OCI-LY1 (cell line): ENCODE data around the gene TMEM266.
"Not testable (repeated sequence)": the region's sequence is repeated elsewhere in the genome, so short reads cannot be mapped to it uniquely, and the experiment has no call there.

Source experiments
- H2AFZ ChIP-seq: fragments of 200-600 bp; sonication (generic), shearing (Covaris generic); 2 replicates; pipeline ENCODE4 v1.6.0; 2014; ENCODE audit warnings: antibody characterized with exemption, mild to moderate bottlenecking, low read length
- H3F3A ChIP-seq: fragments of 200-600 bp; sonication (generic), shearing (Covaris generic); 2 replicates; pipeline ENCODE4 v1.6.0; 2014; ENCODE audit warnings: mild to moderate bottlenecking, antibody characterized with exemption, low read length, moderate library complexity; ENCODE audit not compliant: insufficient read depth
- H3K27ac ChIP-seq: fragments of 200-600 bp; sonication (generic); 2 replicates; pipeline ENCODE4 v1.5.1; 2014; ENCODE audit warnings: low read length, mixed run types, mild to moderate bottlenecking, low read depth; ENCODE audit not compliant: poor library complexity, severe bottlenecking
- H3K27me3 ChIP-seq: fragments of 200-600 bp; sonication (generic); 2 replicates; pipeline ENCODE4 v1.6.0; 2014; ENCODE audit warnings: antibody characterized with exemption, mild to moderate bottlenecking, low read length, moderate library complexity; ENCODE audit not compliant: insufficient read depth
- H3K36me3 ChIP-seq: fragments of 200-600 bp; sonication (generic); 2 replicates; pipeline ENCODE4 v1.6.1; 2014; ENCODE audit warnings: mild to moderate bottlenecking, antibody characterized with exemption, low read length, moderate library complexity, mixed read lengths; ENCODE audit not compliant: insufficient read depth
- H3K4me1 ChIP-seq: fragments of 200-600 bp; sonication (generic); 2 replicates; pipeline ENCODE4 v1.5.1; 2014; ENCODE audit warnings: mild to moderate bottlenecking, low read length, moderate library complexity; ENCODE audit not compliant: insufficient read depth, severe bottlenecking
- H3K4me2 ChIP-seq: fragments of 200-600 bp; sonication (generic), shearing (Covaris generic); 2 replicates; pipeline ENCODE4 v1.6.1; 2014; ENCODE audit warnings: low read length
- H3K4me3 ChIP-seq: fragments of 200-600 bp; sonication (generic); 2 replicates; pipeline ENCODE4 v1.5.1; 2014; ENCODE audit warnings: low read length, low read depth, mild to moderate bottlenecking, mixed read lengths; ENCODE audit not compliant: poor library complexity, severe bottlenecking
- H3K79me2 ChIP-seq: fragments of 200-600 bp; shearing (Covaris generic); 2 replicates; pipeline ENCODE4 v1.6.1; 2016; ENCODE audit warnings: mixed run types, low read length, mixed read lengths; ENCODE audit not compliant: insufficient read depth
- H3K9ac ChIP-seq: fragments of 200-600 bp; sonication (generic), shearing (Covaris generic); 2 replicates; pipeline ENCODE4 v1.6.1; 2014; ENCODE audit warnings: mild to moderate bottlenecking, low read length, mixed read lengths
- H3K9me2 ChIP-seq: fragments of 200-600 bp; sonication (generic), shearing (Covaris generic); 2 replicates; pipeline ENCODE4 v1.6.1; 2014; ENCODE audit warnings: low read depth, mild to moderate bottlenecking, low read length, mixed read lengths
- H3K9me3 ChIP-seq: fragments of 200-600 bp; shearing (Covaris generic); 2 replicates; pipeline ENCODE4 v1.6.1; 2014; ENCODE audit warnings: low read length, mixed read lengths
- H4K20me1 ChIP-seq: fragments of 200-600 bp; sonication (generic), shearing (Covaris generic); 2 replicates; pipeline ENCODE4 v1.6.0; 2016; ENCODE audit warnings: mild to moderate bottlenecking, low read length; ENCODE audit not compliant: insufficient read depth
- EZH2 ChIP-seq: fragments of 200-600 bp; sonication (generic), shearing (Covaris generic); IDR thresholded peaks from 2 replicates; pipeline ENCODE4 v1.8.0; 2017; ENCODE audit warnings: borderline replicate concordance, mixed run types, mild to moderate bottlenecking, antibody characterized with exemption, low read length, moderate library complexity, mixed read lengths
- TF ChIP-seq, protein P1 (sequence below): fragments of 200-600 bp; sonication (generic), shearing (Covaris generic); IDR thresholded peaks from 2 replicates; pipeline ENCODE4 v1.5.1; 2017; ENCODE audit warnings: mild to moderate bottlenecking, antibody characterized with exemption, low read length, moderate library complexity, mixed read lengths

Gene TMEM266

DNA sequence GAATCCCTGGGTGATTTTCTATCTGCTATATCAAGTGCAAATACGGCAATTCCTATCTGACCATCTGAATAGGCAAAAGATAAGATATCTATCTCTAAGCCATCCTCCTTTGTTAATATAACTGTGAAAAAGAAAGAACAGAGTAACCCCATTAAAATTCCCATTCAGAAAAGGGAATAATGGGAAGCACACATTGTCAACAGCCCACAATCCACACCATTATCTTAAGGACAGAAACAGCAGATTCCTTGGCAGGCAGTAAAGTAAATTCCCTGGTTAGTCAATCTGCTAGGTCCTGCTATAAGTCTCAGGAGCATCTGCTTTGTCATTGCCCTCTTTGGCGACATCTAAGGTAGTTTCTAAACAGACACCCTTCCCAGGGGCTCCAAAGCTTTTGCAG is 25.7 kb upstream of the TMEM266 start:
- no peak overlapping the region for H3K9ac ChIP-seq
- no peaks in the 10 kb centered on the region for H3F3A ChIP-seq
- H3K4me1 ChIP-seq, result no peaks in the 10 kb centered on the region
- no peak overlapping the region for H3K4me3 ChIP-seq
- TF ChIP-seq, protein P1, sequence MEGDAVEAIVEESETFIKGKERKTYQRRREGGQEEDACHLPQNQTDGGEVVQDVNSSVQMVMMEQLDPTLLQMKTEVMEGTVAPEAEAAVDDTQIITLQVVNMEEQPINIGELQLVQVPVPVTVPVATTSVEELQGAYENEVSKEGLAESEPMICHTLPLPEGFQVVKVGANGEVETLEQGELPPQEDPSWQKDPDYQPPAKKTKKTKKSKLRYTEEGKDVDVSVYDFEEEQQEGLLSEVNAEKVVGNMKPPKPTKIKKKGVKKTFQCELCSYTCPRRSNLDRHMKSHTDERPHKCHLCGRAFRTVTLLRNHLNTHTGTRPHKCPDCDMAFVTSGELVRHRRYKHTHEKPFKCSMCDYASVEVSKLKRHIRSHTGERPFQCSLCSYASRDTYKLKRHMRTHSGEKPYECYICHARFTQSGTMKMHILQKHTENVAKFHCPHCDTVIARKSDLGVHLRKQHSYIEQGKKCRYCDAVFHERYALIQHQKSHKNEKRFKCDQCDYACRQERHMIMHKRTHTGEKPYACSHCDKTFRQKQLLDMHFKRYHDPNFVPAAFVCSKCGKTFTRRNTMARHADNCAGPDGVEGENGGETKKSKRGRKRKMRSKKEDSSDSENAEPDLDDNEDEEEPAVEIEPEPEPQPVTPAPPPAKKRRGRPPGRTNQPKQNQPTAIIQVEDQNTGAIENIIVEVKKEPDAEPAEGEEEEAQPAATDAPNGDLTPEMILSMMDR, result no peak
- no peak for TF ChIP-seq EZH2
- H4K20me1 ChIP-seq, result no peaks in the 10 kb centered on the region
- no peaks in the 10 kb centered on the region for H3K9me2 ChIP-seq
- H3K9me3 ChIP-seq, result no peaks in the 10 kb centered on the region
- no peak overlapping the region for H3K4me2 ChIP-seq
- H3K27me3 ChIP-seq, result no peaks in the 10 kb centered on the region
- H3K27ac ChIP-seq, result no peak overlapping the region
- H2AFZ ChIP-seq, result no peak overlapping the region
- no peaks in the 10 kb centered on the region for H3K79me2 ChIP-seq
- H3K36me3 ChIP-seq, result no peaks in the 10 kb centered on the region

DNA sequence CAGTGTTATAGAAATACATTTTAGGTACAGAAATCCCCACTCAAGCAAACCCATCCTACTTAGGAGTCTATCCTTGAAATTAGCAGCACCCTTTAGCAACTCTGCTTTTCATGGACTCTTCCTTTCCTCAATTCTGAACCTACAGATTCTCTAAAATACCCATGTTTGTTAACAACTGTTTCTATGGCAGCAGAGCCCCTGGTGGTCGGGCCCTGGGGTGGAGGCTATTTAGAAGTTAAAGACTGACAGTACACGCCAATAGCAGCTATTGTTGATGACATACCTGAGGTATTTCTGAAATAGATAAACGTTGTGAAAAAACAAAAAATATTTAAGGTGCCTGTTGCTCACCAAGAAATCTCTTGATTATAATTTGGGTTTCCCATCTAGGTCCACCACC is 24.2 kb upstream of the TMEM266 start:
- H2AFZ ChIP-seq, result no peak overlapping the region
- H3K4me1 ChIP-seq, result no peaks in the 10 kb centered on the region
- no peak for TF ChIP-seq EZH2
- TF ChIP-seq, protein P1, result no peak
- H3K4me3 ChIP-seq, result no peak overlapping the region
- H3K9me3 ChIP-seq, result no peaks in the 10 kb centered on the region
- H3K27me3 ChIP-seq, result no peaks in the 10 kb centered on the region
- no peaks in the 10 kb centered on the region for H3K79me2 ChIP-seq
- no peaks in the 10 kb centered on the region for H3F3A ChIP-seq
- H3K36me3 ChIP-seq, result no peaks in the 10 kb centered on the region
- H4K20me1 ChIP-seq, result no peaks in the 10 kb centered on the region
- H3K4me2 ChIP-seq, result no peak overlapping the region
- no peaks in the 10 kb centered on the region for H3K9me2 ChIP-seq
- H3K9ac ChIP-seq, result no peak overlapping the region
- H3K27ac ChIP-seq, result no peak overlapping the region

DNA sequence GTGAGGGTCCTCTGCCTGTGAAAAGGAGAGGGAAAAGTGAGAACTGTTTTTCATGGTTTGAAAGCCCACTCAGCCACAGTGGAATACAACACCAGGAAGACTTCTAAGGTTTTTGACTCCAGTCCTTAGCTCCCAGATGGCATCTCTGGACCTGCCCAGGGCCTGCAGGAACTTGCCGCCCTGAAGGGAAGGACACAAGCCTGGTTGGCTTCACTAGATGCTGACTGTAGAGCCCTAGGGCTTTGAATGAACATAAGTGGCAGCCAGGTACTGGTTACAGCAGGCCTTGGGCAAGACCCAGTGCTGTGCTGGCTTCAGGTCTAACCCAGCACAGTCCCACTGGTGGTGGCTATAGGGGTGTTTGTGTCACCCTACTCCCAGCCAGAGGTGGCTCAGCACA is 21.3 kb upstream of the TMEM266 start:
- Histone ChIP-seq H3K9ac (no peak overlapping the region), H3K9me3 (no peaks in the 10 kb centered on the region), H3K27me3 (no peaks in the 10 kb centered on the region; the same call in 1 of the 2 replicates), H3K4me3 (no peak overlapping the region), H3F3A (no peaks in the 10 kb centered on the region), H3K79me2 (no peaks in the 10 kb centered on the region), H4K20me1 (no peaks in the 10 kb centered on the region), H2AFZ (no peak overlapping the region), H3K36me3 (no peaks in the 10 kb centered on the region; the same call in 1 of the 2 replicates), H3K4me2 (no peak overlapping the region), H3K4me1 (no peaks in the 10 kb centered on the region), H3K9me2 (no peaks in the 10 kb centered on the region), H3K27ac (no peak overlapping the region)
- TF ChIP-seq EZH2, result no peak
- TF ChIP-seq, protein P1, result no peak

DNA sequence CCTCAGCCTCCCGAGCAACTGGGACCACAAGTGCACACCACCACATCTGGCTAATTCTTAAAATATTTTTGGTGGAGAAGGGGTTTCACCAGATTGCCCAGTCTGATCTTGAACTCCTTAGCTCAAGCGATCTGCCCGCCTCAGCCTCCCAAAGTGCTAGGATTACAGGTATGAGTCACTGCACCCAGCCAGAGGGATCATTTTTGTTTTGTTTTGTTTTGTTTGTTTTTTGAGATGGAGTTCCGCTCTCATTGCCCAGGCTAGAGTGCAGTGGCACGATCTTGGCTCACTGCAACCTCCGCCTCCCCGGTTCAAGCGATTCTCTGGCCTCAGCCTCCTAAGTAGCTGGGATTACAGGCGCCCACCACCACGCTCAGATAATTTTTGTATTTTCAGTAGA is 5.6 kb upstream of the TMEM266 start:
- H3K4me1 ChIP-seq, H3K4me3 ChIP-seq, H3K27me3 ChIP-seq, H3K9me2 ChIP-seq, H3F3A ChIP-seq, H3K9me3 ChIP-seq, H3K27ac ChIP-seq, H3K9ac ChIP-seq, H3K36me3 ChIP-seq, H3K4me2 ChIP-seq, H3K79me2 ChIP-seq, H4K20me1 ChIP-seq, H2AFZ ChIP-seq: not testable (repeated sequence)
